Right ventricle myocardium superior (tissue), 1 donor: Measurements from ENCODE around the gene UBE2G2. TPM values are rescaled to one million over a fixed set of nuclear protein-coding genes. Genes with fewer than 3 reads are reported as not detected.

ENCODE experiments used
- ATAC-seq: fragments of 200-7000 bp; cut with Tn5 transposase; one replicate; pipeline ENCODE4 v1.9.1; 2020; ENCODE audit warnings: mild to moderate bottlenecking; ENCODE audit not compliant: poor library complexity
- DNase-seq: peaks from one replicate; pipeline ENCODE4 v3.0.0-alpha.2; 2020
- intact Hi-C: fragments of 100-400 bp; cut with DNase I; formaldehyde crosslinking; loops from one replicate; pipeline ENCODE4 v1.11.2; 2022
- total RNA-seq: library from RNA; stranded (reverse); fragmentation: NEBNext Ultra II Directional; extraction: Animal tissue kit (Norgen Biotek cat#: 25700); gene quantifications from one replicate; pipeline ENCODE4 v1.2.1, GENCODE V29; 2021
- donor health status: DM: no; HTN: yes; CAD: no; lungs with severe emphysema.

UBE2G2 gene
- total RNA-seq, 1 donor from 2014 or later, result 64.5 TPM

DNA sequence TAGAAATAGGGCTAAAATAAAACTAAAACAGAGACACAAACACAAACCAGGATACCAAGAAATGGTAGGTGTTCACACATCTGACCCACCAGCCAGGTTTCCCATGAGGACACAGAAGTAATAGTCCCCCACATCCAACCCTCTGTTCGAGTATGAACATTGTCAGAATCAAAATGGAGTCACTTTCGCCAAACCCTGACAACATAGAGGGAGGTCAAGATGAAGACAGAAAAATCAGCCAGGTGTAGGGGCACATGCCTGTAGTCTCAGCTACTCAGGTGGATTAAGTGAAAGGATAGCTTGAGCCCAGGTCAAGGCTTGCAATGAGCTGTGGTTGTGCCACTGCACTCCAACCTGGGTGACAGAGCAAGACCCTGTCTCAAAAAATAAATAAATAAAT is 3.8 kb downstream of the UBE2G2 start:
- ATAC-seq (no peak), DNase-seq (no peak)
- intact Hi-C loops, result loop anchor here (10.0 kb wide), 1 partner anchor 283 kb away; no protein-coding TSS in a partner anchor

- DNase-seq (no peak), ATAC-seq (no peak)
- intact Hi-C loops, result loop anchor here (10.0 kb wide), 1 partner anchor 281 kb away; no protein-coding TSS in a partner anchor
These were observed 6.3 kb downstream of the UBE2G2 start for GRCh38 chr21:44795342-44795741.

DNA sequence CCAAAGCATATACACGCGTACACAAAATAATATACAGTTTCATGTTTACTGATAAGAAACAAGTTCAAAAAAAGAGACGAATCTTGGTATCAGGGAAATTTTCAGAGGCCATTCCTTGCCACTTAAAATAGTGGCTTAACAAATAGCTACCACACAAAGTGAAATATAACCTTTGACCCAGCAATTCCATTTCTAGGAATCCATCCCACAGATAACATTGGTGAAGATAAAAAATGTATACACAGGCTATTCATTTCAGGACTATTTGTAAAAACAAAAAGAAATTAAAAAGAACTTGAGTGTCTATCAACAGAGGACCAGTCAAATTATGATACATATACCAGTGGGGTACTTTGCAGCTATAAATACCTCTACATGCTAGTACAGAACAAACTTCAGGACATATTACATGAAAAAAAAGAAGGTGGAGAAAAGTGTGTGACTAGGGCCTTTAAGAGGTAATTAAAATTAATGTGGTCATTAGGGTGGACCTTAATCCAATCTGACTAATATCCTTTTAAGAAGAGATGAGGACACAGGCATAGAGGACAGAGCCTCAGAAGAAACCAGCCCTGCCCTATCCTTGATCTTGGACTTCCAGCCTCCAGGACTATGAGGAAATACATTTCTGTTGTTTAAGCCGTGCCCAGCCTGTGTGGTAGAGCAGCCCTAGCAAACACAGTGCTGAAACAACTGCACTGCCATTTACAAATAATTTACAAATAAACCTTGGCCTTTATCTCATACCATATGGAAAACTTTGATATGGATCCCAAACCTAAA is 7.8 kb downstream of the UBE2G2 start:
- DNase-seq, result no peak
- no peak for ATAC-seq
- intact Hi-C loops, result loop anchor here (10.0 kb wide), 1 partner anchor 279 kb away; no protein-coding TSS in a partner anchor

GRCh38 chr21:44792702-44793591 is 8.7 kb downstream of the UBE2G2 start:
- intact Hi-C loops, result loop anchor here (10.0 kb wide), 1 partner anchor 278 kb away; no protein-coding TSS in a partner anchor
- peak; percentile 71 for DNase-seq
- peak; percentile 93 for ATAC-seq

DNA sequence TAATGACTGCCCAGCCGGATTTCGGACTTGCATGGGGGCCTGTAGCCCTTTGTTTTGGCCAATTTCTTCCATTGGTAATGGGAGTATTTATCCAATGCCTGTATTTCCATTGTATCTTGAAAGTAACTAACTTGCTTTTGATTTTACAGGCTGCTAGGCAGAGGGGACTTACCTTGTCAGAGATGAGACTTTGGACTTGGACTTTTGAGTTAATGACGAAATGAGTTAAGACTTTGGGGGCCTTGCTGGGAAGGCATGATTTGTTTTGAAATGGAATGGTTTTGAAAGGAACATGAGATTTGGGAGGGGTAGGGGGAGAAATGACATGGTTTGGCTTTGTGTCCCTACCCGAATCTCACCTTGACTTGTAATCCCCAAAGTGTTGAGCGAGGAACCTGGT is 9.6 kb downstream of the UBE2G2 start:
- DNase-seq (no peak), ATAC-seq (no peak)
- intact Hi-C loops, result loop anchor here (10.0 kb wide), 1 partner anchor 277 kb away; no protein-coding TSS in a partner anchor

- ATAC-seq, result no peak
- intact Hi-C loops, result loop anchor here (10.0 kb wide), 1 partner anchor 276 kb away; no protein-coding TSS in a partner anchor
- DNase-seq, result no peak
These were observed 10.4 kb downstream of the UBE2G2 start for GRCh38 chr21:44791246-44791645.

GRCh38 chr21:44790368-44790767 is 11.3 kb downstream of the UBE2G2 start:
- ATAC-seq (no peak), DNase-seq (no peak)
- intact Hi-C loops, result loop anchor here (10.0 kb wide), 1 partner anchor 276 kb away; no protein-coding TSS in a partner anchor

DNA sequence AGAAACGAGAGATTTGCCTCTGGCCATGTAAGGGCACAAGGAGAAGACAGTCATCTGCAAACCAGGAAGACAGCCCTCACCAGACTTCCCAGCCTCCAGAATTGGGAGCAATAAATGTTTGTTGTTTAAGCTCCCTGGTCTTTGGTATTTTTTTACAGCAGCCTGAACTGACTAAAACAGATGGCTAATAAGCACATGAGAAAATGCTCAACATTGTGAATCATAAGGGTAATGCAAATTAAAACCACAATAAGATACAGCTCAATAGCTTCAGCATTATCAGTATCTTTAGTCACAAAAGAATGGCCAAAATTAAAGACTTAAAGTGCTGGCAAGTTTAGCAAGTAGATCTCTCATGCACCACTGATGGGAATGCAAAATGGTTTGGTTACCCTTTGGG is 11.7 kb downstream of the UBE2G2 start:
- ATAC-seq, result no peak
- intact Hi-C loops, result loop anchor here (10.0 kb wide), 1 partner anchor 275 kb away; no protein-coding TSS in a partner anchor
- DNase-seq, result no peak

- ATAC-seq (no peak), DNase-seq (no peak)
- intact Hi-C loops, result no loop called here
These were observed 15.8 kb downstream of the UBE2G2 start for GRCh38 chr21:44785620-44786335.

- no peak for DNase-seq
- no peak for ATAC-seq
- intact Hi-C loops, result no loop called here
These were observed 16.8 kb downstream of the UBE2G2 start for GRCh38 chr21:44784810-44785209.

GRCh38 chr21:44783020-44783696 is 18.5 kb downstream of the UBE2G2 start:
- intact Hi-C loops, result no loop called here
- DNase-seq, result no peak
- no peak for ATAC-seq

- DNase-seq (no peak), ATAC-seq (no peak)
- intact Hi-C loops, result no loop called here
These were observed 20.7 kb downstream of the UBE2G2 start for GRCh38 chr21:44780767-44781459.

DNA sequence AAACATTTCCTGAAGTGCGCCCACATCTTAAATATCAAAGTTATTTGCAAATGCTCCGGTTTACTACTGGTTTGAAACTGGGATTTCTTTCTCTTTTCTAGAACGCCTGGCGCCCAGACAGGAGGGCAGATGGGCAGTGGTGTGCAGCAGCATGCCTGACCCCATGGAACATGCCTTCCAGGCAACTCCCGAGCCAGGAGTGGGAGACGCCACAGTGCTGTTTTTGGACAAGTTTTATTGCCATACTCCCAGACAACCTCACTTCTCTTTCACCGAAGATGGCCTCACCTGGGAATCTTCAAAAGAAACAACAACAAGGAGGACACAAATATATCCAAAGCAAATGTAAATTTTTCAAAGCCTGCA is 21.5 kb downstream of the UBE2G2 start:
- intact Hi-C loops, result no loop called here
- ATAC-seq, result no peak

DNA sequence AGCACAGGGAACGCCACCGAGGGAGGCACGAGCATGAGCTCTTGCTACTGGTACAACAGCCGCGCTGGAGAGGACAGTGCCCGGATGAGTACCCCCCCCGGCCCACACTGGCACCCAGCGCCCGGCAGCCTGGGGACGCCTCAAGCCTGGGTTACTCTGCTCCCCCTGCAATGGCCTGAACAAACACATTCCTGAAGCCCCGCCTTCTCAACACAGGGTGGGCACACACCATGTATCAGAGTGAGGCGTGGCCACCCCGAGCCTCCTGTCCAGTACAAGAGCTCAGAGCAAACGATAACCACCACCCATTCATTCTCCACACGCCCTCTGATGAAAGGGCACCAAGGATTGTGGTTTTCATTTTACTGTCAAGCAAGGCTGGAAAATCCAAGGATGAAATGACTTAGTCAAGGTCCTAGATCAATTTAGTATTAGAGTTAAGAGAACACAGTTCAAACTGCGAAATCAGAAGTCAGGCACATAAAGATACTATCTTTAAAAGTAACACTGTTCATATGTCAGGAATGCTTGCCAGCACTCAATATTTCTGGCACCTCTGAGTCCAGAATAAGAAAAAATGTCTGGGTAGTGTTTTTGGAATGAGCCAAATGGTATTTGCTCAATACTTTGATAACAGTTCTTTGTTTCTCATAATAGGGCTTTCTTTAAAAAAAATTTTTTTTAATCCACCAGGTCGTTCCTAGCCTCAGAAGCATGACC is 22.0 kb downstream of the UBE2G2 start:
- no peak for DNase-seq
- intact Hi-C loops, result no loop called here
- ATAC-seq, result no peak

More for the DNA sequence above, 21.5 kb downstream of the UBE2G2 start:
- no peak for DNase-seq

GRCh38 chr21:44778983-44779382 is 22.6 kb downstream of the UBE2G2 start:
- ATAC-seq, result no peak
- intact Hi-C loops, result no loop called here
- no peak for DNase-seq

GRCh38 chr21:44778499-44778911 is 23.1 kb downstream of the UBE2G2 start:
- no peak for DNase-seq
- ATAC-seq, result no peak
- intact Hi-C loops, result no loop called here

GRCh38 chr21:44778094-44778493 is 23.5 kb downstream of the UBE2G2 start:
- no peak for DNase-seq
- intact Hi-C loops, result no loop called here
- no peak for ATAC-seq
